ENCODE measurements around the gene TAB3. TPM values are rescaled to one million over a fixed set of nuclear protein-coding genes. Genes with fewer than 3 reads are reported as not detected.

TAB3 gene
- total and polyA plus RNA-seq, 7 donors = 6.7 to 31.6 (median 17.4) TPM

DNA sequence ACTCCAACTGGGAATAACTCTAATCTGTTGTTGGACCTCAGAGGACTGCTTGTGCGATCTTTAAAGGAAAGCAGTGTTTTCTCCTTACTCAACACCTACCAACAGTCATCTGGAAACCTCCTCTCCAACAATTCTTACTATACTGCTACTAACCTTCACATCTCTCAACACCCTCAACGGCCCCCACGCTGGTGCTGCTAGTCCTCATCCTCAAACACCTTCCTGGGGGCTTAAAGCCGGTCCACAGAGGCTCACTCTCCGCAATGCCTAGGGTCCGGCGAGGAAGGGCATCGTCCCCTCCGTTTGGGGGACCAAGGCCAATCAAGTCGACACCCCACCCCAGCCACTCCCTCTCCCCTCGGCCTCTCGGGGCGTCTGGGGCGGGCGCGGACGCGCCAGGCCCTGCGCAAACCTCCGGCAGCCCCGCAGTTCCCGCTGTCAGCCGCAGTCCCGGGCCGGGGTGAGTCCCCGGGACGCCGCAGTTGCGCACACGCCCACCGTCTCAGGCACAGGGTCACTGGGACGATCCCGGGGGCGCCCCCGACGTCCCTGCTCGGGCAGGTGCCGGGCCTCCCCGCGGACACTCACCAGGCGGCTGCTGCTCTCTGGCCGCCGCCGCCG is 418 bp downstream of the TAB3 start:
- intact Hi-C loops (cut with DNase I) = loop anchor here (2.0 kb wide), 1 partner anchor 236 kb away; the partner anchor contains the start of gene GK
- Histone ChIP-seq H3K9me3 (no peaks in the 10 kb centered on the region), H3K27me3 (no peaks in the 10 kb centered on the region), H3K4me3 (peak overlapping the region; percentile 45 to 90 (median 83)), H3K36me3 (no peaks in the 10 kb centered on the region), H3K27ac (peak overlapping the region; percentile 81 to 88 (median 86)), H3K4me1 (peaks cover 0 to 13% (median 8%) of the 10 kb centered on the region in 4 donors)
- TF ChIP-seq POLR2AphosphoS5 (IDR thresholded peaks at IDR 0.05) = no peak
- TF ChIP-seq POLR2A (IDR thresholded peaks at IDR 0.05) = no peak
- TF ChIP-seq EP300 (IDR thresholded peaks at IDR 0.05) = no peak
- TF ChIP-seq, protein P1, sequence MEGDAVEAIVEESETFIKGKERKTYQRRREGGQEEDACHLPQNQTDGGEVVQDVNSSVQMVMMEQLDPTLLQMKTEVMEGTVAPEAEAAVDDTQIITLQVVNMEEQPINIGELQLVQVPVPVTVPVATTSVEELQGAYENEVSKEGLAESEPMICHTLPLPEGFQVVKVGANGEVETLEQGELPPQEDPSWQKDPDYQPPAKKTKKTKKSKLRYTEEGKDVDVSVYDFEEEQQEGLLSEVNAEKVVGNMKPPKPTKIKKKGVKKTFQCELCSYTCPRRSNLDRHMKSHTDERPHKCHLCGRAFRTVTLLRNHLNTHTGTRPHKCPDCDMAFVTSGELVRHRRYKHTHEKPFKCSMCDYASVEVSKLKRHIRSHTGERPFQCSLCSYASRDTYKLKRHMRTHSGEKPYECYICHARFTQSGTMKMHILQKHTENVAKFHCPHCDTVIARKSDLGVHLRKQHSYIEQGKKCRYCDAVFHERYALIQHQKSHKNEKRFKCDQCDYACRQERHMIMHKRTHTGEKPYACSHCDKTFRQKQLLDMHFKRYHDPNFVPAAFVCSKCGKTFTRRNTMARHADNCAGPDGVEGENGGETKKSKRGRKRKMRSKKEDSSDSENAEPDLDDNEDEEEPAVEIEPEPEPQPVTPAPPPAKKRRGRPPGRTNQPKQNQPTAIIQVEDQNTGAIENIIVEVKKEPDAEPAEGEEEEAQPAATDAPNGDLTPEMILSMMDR (IDR thresholded peaks at IDR 0.05) = no peak
- DNase-seq = peak; percentile 65
- WGBS, 2 donors = 0% methylated on average over 45 of the region's 45 CpGs

GRCh38 chrX:30887721-30888120 is 1.3 kb downstream of the TAB3 start:
- Histone ChIP-seq H3K4me1 (peaks cover 0 to 18% (median 8%) of the 10 kb centered on the region in 4 donors), H3K27me3 (no peaks in the 10 kb centered on the region), H3K4me3 (no peak overlapping the region), H3K36me3 (no peaks in the 10 kb centered on the region), H3K9me3 (no peaks in the 10 kb centered on the region), H3K27ac (no peak overlapping the region)
- TF ChIP-seq, protein P1 (IDR thresholded peaks at IDR 0.05) = no peak
- no peak for TF ChIP-seq EP300 (IDR thresholded peaks at IDR 0.05)
- DNase-seq = no peak
- intact Hi-C loops (cut with DNase I) = loop anchor here (2.0 kb wide), 1 partner anchor 235 kb away; the partner anchor contains the start of gene GK
- WGBS, 2 donors = 16 to 35% methylated on average over 4 of the region's 4 CpGs

DNA sequence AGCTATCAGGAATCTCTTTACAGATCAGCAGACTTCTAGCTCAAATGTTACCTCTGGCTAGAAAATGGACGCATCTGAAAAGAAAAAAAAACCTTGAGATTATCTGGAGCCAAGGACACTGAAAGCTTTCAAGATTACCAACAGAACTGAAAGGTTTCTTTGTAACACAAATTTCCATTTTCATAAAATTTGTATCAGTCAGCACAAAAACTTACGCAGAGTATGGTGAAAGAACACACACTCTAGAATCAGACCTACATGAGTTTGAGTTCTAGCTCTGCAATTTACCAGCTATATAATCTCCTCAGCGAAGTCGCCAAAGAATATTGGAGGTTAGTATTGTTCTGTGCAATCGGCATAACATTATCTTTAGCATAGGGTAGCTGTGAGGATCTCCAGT is 1.8 kb downstream of the TAB3 start:
- H3K27ac ChIP-seq = no peak overlapping the region
- intact Hi-C loops (cut with DNase I) = no loop called here

DNA sequence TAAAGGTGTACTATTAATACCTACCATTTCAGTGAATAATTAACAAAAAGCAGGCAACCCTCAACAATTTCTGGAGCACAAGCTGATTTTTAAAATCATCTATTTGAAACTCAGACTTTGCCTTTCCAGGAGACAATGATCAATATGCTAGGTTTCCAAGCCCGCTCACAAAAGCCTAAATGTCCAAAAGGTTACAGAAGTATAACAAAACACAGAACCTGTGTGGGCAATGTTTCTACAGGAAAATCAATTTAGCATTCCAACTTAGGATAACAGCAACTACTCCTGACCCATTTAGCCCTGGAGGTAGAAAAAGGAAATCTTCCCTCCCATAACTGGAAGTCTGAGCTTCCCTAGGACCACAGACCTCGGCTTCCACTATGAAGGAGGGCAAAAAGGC is 3.9 kb downstream of the TAB3 start:
- no peaks in the 10 kb centered on the region for H3K9me3 ChIP-seq
- 96% methylated on average over 2 of the region's 2 CpGs for WGBS, 2 donors
- intact Hi-C loops (cut with DNase I) = no loop called here
- no peak overlapping the region for H3K4me3 ChIP-seq
- no peak overlapping the region for H3K27ac ChIP-seq
- no peak for DNase-seq
- peaks cover 0 to 18% (median 8%) of the 10 kb centered on the region in 4 donors for H3K4me1 ChIP-seq
- H3K36me3 ChIP-seq = no peaks in the 10 kb centered on the region
- TF ChIP-seq, protein P1 (IDR thresholded peaks at IDR 0.05) = no peak
- TF ChIP-seq POLR2A (IDR thresholded peaks at IDR 0.05) = no peak
- TF ChIP-seq POLR2AphosphoS5 (IDR thresholded peaks at IDR 0.05) = no peak
- TF ChIP-seq EP300 (IDR thresholded peaks at IDR 0.05) = no peak
- no peaks in the 10 kb centered on the region for H3K27me3 ChIP-seq

More for the DNA sequence above, 1.8 kb downstream of the TAB3 start:
- TF ChIP-seq POLR2A (IDR thresholded peaks at IDR 0.05) (no peak), EP300 (IDR thresholded peaks at IDR 0.05) (no peak), POLR2AphosphoS5 (IDR thresholded peaks at IDR 0.05) (no peak)
- TF ChIP-seq, protein P1 (IDR thresholded peaks at IDR 0.05) = no peak
- no peak for DNase-seq
- Histone ChIP-seq H3K4me1 (peaks cover 0 to 18% (median 8%) of the 10 kb centered on the region in 4 donors), H3K27me3 (no peaks in the 10 kb centered on the region), H3K9me3 (no peaks in the 10 kb centered on the region), H3K36me3 (no peaks in the 10 kb centered on the region), H3K4me3 (no peak overlapping the region)
- WGBS, 2 donors = 81% methylated on average over 5 of the region's 5 CpGs

DNA sequence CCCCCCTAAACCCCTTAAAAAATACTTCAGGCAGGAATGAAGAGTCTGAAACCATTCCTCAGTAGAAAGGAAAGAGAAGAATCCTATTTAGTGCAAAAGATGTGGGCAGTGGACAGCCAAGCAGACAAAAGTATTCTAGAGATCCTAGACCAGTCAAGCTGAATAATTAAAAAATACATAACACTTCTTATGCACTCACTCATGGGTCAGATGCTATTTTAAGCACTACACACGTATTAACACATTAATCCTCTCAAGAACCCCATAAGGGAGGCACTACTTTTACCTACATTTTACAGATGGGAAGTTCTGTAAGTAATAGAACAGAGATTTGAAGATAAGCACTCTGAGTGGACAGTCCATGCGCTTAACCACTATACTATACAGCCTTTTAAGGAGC is 5.9 kb downstream of the TAB3 start:
- H3K36me3 ChIP-seq = no peaks in the 10 kb centered on the region
- no peaks in the 10 kb centered on the region for H3K27me3 ChIP-seq
- H3K4me3 ChIP-seq = no peak overlapping the region
- no peak overlapping the region for H3K27ac ChIP-seq
- TF ChIP-seq POLR2A (IDR thresholded peaks at IDR 0.05) = no peak
- TF ChIP-seq, protein P1 (IDR thresholded peaks at IDR 0.05) = no peak
- no peak for TF ChIP-seq EP300 (IDR thresholded peaks at IDR 0.05)
- intact Hi-C loops (cut with DNase I) = no loop called here
- no peaks in the 10 kb centered on the region for H3K9me3 ChIP-seq
- 83 to 92% methylated on average over 2 of the region's 2 CpGs for WGBS, 2 donors
- H3K4me1 ChIP-seq = peaks cover 0 to 17% (median 6%) of the 10 kb centered on the region in 4 donors
- no peak for DNase-seq
